ENCODE data around the gene OPTC. TPM values are rescaled to one million over a fixed set of nuclear protein-coding genes. Genes with fewer than 3 reads are reported as not detected.

Gene OPTC
- total RNA-seq, 8 experiments from 2014 or later = 0.19 TPM; not detected in 7

Other genes with a start within 250 kb of the OPTC start
- 10 to 100 TPM; 23.7 to 60.1 (median 29.4) TPM for gene BTG2, start 188.6 kb upstream of the OPTC start, total RNA-seq
- 10 to 100 TPM in 2 of 8 experiments, 1 to 10 TPM in 1, under 1 TPM in 5; 0.05 to 57.9 (median 0.66) TPM for gene FMOD, start 143.0 kb upstream of the OPTC start, total RNA-seq
- gene PRELP, start 18.3 kb upstream of the OPTC start, total RNA-seq = under 1 TPM; 0.09 to 0.76 (median 0.22) TPM
- 10 to 100 TPM; 19.7 to 53.0 (median 32.0) TPM for gene ATP2B4, start 132.7 kb downstream of the OPTC start, total RNA-seq

Data from motor neuron (in vitro differentiated cells).